ENCODE data around the gene MYH7B. TPM values are rescaled to one million over a fixed set of nuclear protein-coding genes. Genes with fewer than 3 reads are reported as not detected.

The MYH7B gene
- total RNA-seq, 1 experiment from 2014 or later = 1.0 TPM

DNA sequence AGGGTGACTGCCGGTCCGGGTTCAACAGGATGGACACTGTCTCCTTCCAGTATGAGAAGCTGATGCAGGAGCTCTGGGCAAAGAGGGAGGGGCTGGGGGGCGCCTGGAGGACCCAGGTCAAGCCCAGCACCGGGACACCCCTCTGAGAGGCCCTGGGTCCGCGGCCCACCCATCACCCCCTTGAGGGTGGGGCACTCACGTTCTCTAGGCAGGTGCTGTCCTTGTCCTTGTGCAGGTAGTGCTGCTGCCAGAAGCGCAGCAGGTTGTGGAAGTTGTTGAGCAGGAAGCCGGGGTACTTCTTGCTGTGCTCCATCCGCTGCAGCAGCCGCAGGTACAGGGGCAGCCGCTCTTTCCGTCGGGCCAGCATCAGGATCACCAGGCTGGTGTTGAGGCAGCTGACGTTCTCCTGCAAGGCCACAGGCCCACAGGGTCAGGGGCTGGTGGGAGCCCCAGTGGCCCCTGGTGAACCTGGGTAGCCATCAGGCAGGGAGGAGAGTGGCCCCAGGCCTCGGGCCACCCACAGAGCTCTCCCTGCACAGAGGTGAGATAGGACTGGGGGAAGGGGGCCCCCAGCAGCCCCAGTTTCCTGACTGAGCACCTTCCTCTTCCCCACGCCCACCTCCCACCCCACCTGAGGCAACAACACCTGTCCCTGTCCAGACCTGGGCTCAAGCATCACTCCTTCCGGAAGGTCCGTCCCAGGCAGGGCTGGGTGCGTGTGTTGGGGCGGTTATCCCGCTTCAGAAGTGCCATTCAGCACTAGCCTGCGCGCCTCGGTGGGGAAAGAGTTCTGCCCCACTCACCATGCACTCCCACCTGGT, 47.8 kb downstream of the MYH7B start:
- no TSS peak for BruUV-seq (replicated peaks)
- Histone ChIP-seq H2AFZ (no peak overlapping the region), H3K27ac (no peak overlapping the region), H3F3A (ENCODE audit: insufficient read depth, low read depth) (no peaks in the 10 kb centered on the region), H3K4me1 (replicated peaks; ENCODE audit: insufficient read depth) (no peaks in the 10 kb centered on the region), H3K9me2 (ENCODE audit: insufficient read depth) (no peaks in the 10 kb centered on the region), H3K27me3 (ENCODE audit: insufficient read depth, low read depth) (no peaks in the 10 kb centered on the region), H3K9me3 (ENCODE audit: insufficient read depth, low read depth) (no peaks in the 10 kb centered on the region), H3K4me2 (no peak overlapping the region), H4K20me1 (ENCODE audit: insufficient read depth) (no peaks in the 10 kb centered on the region), H3K36me3 (ENCODE audit: low read depth) (peaks cover 6% of the 10 kb centered on the region; the same call in 1 of the 2 replicates), H3K79me2 (ENCODE audit: low read depth) (no peaks in the 10 kb centered on the region), H3K4me3 (no peak overlapping the region)
- ChIA-PET CTCF (interaction anchor here (0.6 kb wide), 1 partner anchor 685 kb away, joined by 4 read pairs; no protein-coding TSS in a partner anchor), POLR2A (ENCODE audit: unreplicated experiment) (no interaction called here)
- TF ChIP-seq EZH2 (IDR thresholded peaks at IDR 0.05; ENCODE audit: low read depth) = no peak
- TF ChIP-seq, protein P1, sequence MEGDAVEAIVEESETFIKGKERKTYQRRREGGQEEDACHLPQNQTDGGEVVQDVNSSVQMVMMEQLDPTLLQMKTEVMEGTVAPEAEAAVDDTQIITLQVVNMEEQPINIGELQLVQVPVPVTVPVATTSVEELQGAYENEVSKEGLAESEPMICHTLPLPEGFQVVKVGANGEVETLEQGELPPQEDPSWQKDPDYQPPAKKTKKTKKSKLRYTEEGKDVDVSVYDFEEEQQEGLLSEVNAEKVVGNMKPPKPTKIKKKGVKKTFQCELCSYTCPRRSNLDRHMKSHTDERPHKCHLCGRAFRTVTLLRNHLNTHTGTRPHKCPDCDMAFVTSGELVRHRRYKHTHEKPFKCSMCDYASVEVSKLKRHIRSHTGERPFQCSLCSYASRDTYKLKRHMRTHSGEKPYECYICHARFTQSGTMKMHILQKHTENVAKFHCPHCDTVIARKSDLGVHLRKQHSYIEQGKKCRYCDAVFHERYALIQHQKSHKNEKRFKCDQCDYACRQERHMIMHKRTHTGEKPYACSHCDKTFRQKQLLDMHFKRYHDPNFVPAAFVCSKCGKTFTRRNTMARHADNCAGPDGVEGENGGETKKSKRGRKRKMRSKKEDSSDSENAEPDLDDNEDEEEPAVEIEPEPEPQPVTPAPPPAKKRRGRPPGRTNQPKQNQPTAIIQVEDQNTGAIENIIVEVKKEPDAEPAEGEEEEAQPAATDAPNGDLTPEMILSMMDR (conservative IDR thresholded peaks at IDR 0.05) = no peak
- no peak for DNase-seq
- intact Hi-C loops (cut with micrococcal nuclease; ENCODE audit: unreplicated experiment) = no loop called here

DNA sequence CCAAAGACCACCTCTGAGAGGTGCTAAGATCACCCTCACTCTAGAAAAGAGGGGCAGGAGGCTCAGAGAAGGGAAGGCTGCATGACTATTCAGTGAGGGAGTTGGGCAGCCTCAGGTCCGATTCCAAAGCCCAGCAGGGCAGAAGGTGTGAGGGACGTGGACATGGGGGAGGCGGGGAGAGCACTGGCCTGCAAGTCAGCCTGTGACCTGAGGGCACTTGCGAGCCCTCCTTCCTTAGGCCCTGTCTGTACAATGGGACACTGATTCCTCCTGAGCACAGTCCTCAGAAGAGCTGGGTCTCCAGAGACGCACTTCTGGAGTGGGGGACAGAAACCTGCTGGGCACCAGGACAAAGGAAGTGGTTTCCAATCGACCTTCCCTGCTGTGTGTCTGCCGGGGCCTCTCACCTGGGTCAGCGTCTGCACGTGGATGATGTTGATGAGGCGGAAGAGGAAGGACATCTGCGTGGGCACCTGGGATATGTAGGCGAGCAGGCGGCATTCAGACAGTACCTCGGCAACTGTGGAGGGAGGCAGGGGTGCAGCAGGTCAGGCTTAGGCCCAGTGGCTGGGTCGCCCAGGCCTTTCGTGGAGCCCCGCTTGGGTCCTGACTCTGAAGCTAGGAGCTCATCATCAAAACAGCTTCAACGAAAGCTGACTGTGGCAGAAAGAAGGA, 48.5 kb downstream of the MYH7B start:
- Histone ChIP-seq H3K4me3 (no peak overlapping the region), H3K4me2 (no peak overlapping the region), H2AFZ (no peak overlapping the region), H3K9me3 (ENCODE audit: insufficient read depth, low read depth) (no peaks in the 10 kb centered on the region), H3K9me2 (ENCODE audit: insufficient read depth) (no peaks in the 10 kb centered on the region), H4K20me1 (ENCODE audit: insufficient read depth) (no peaks in the 10 kb centered on the region), H3K27ac (no peak overlapping the region), H3K27me3 (ENCODE audit: insufficient read depth, low read depth) (no peaks in the 10 kb centered on the region), H3K36me3 (ENCODE audit: low read depth) (peaks cover 6% of the 10 kb centered on the region; the same call in 1 of the 2 replicates), H3F3A (ENCODE audit: insufficient read depth, low read depth) (no peaks in the 10 kb centered on the region), H3K4me1 (replicated peaks; ENCODE audit: insufficient read depth) (no peaks in the 10 kb centered on the region), H3K79me2 (ENCODE audit: low read depth) (no peaks in the 10 kb centered on the region)
- no peak for DNase-seq
- CTCF ChIA-PET = no interaction called here
- TF ChIP-seq, protein P1 (conservative IDR thresholded peaks at IDR 0.05) = no peak
- no peak for TF ChIP-seq EZH2 (IDR thresholded peaks at IDR 0.05; ENCODE audit: low read depth)
- no TSS peak for BruUV-seq (replicated peaks)
- intact Hi-C loops (cut with micrococcal nuclease; ENCODE audit: unreplicated experiment) = no loop called here
- POLR2A ChIA-PET (ENCODE audit: unreplicated experiment) = no interaction called here

DNA sequence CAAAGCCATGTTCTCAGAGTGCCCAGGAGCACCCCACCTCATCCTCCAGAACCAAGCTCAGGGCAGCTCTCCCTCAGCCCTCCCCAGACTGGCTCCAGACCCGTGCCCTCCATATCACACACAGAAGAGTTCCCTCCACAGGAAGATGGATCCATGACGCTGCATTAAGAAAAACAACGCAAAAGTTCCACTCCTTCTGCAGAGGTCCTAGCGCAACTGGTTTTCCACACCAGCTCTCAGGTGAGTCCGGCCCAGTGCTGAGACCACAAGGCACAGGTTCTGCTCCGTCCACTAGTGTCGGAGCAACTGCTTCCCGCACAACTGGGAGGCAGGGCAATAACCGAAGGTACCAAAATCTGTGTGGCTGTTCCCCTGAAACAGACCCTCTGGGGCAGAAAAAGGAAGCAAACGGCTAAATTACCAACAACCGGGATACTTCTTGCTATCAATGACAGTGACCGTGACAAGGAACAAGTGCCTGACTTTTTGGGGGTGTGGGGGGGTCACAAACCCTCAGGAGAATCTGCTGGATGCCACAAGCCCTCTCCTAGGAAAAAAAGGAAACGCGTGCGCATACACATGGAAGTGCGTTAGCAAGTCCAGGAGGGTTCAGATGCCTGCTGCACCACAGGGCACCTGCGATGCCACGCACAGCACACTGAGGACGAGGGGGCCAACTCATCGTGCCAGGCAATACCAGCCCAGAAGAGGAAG, 49.2 kb downstream of the MYH7B start:
- POLR2A ChIA-PET (ENCODE audit: unreplicated experiment) = no interaction called here
- no peak overlapping the region for H3K27ac ChIP-seq
- no peaks in the 10 kb centered on the region for H3K9me2 ChIP-seq (ENCODE audit: insufficient read depth)
- TF ChIP-seq, protein P1 (conservative IDR thresholded peaks at IDR 0.05) = no peak
- TF ChIP-seq EZH2 (IDR thresholded peaks at IDR 0.05; ENCODE audit: low read depth) = no peak
- H3K79me2 ChIP-seq (ENCODE audit: low read depth) = no peaks in the 10 kb centered on the region
- no peaks in the 10 kb centered on the region for H3K9me3 ChIP-seq (ENCODE audit: insufficient read depth, low read depth)
- BruUV-seq (replicated peaks) = no TSS peak
- H3F3A ChIP-seq (ENCODE audit: insufficient read depth, low read depth) = no peaks in the 10 kb centered on the region
- peaks cover 6% of the 10 kb centered on the region; the same call in 1 of the 2 replicates for H3K36me3 ChIP-seq (ENCODE audit: low read depth)
- intact Hi-C loops (cut with micrococcal nuclease; ENCODE audit: unreplicated experiment) = no loop called here
- H4K20me1 ChIP-seq (ENCODE audit: insufficient read depth) = no peaks in the 10 kb centered on the region
- no peak overlapping the region for H2AFZ ChIP-seq
- no peak overlapping the region for H3K4me2 ChIP-seq
- DNase-seq = no peak
- no peak overlapping the region for H3K4me3 ChIP-seq
- no peaks in the 10 kb centered on the region for H3K27me3 ChIP-seq (ENCODE audit: insufficient read depth, low read depth)
- CTCF ChIA-PET = no interaction called here
- no peaks in the 10 kb centered on the region for H3K4me1 ChIP-seq (replicated peaks; ENCODE audit: insufficient read depth)
